GM12892 (cell line): Measurements from ENCODE around the gene NISCH.

Experiments used
- DNase-seq: peaks from one replicate; pipeline ENCODE4 v3.0.0; 2011; ENCODE audit not compliant: insufficient read length
- FAIRE-seq: peaks from 2 replicates; lab custom pipeline; 2011; peaks lifted over from hg19 to GRCh38; lab: Jason Lieb, UNC
- POLR2A ChIP-seq: IDR thresholded peaks from 2 replicates; pipeline ENCODE4 v1.6.1; 2011; ENCODE audit warnings: low read depth, low read length, control low read depth
- POLR2AphosphoS5 ChIP-seq: IDR thresholded peaks from 2 replicates; pipeline ENCODE4 v1.6.1; 2011; ENCODE audit warnings: low read depth, low read length, control low read depth
- TAF1 ChIP-seq: IDR thresholded peaks from 2 replicates; pipeline ENCODE4 v1.6.1; 2011; ENCODE audit warnings: low read depth, mild to moderate bottlenecking, control low read depth, low read length, borderline replicate concordance

The NISCH gene

GRCh38 chr3:52438579-52439425, 16.6 kb upstream of the NISCH start:
- no peak for DNase-seq
- TF ChIP-seq POLR2AphosphoS5 (no peak), POLR2A (no peak), TAF1 (no peak)
- no peak for FAIRE-seq

- no peak for DNase-seq
- TF ChIP-seq POLR2A, result no peak
- no peak for TF ChIP-seq POLR2AphosphoS5
- no peak for TF ChIP-seq TAF1
- no peak for FAIRE-seq
These were observed 15.8 kb upstream of the NISCH start for GRCh38 chr3:52439426-52440248.

GRCh38 chr3:52440249-52440551, 15.2 kb upstream of the NISCH start:
- TF ChIP-seq TAF1, result no peak
- DNase-seq, result no peak
- FAIRE-seq, result no peak

- TF ChIP-seq POLR2AphosphoS5 (no peak), TAF1 (no peak), POLR2A (no peak)
- no peak for FAIRE-seq
- no peak for DNase-seq
These were observed 14.7 kb upstream of the NISCH start for GRCh38 chr3:52440671-52441070.

GRCh38 chr3:52441091-52441771, 14.2 kb upstream of the NISCH start:
- FAIRE-seq (no peak), DNase-seq (no peak)
- TF ChIP-seq POLR2A, result no peak
- TF ChIP-seq POLR2AphosphoS5, result no peak
- TF ChIP-seq TAF1, result no peak

- no peak for DNase-seq
- TF ChIP-seq POLR2A, result no peak
- no peak for TF ChIP-seq TAF1
- TF ChIP-seq POLR2AphosphoS5, result no peak
- no peak for FAIRE-seq
These were observed 13.6 kb upstream of the NISCH start for GRCh38 chr3:52441772-52442332.

GRCh38 chr3:52442409-52443267, 12.8 kb upstream of the NISCH start:
- FAIRE-seq (no peak), DNase-seq (no peak)

GRCh38 chr3:52443268-52443610, 12.2 kb upstream of the NISCH start:
- DNase-seq (no peak), FAIRE-seq (no peak)
- TF ChIP-seq POLR2AphosphoS5 (no peak), POLR2A (no peak), TAF1 (no peak)

More at GRCh38 chr3:52442409-52443267, 12.8 kb upstream of the NISCH start:
- no peak for TF ChIP-seq POLR2A
- no peak for TF ChIP-seq POLR2AphosphoS5
- TF ChIP-seq TAF1, result no peak

- DNase-seq (no peak), FAIRE-seq (peak; percentile 51)
- TF ChIP-seq POLR2AphosphoS5, result no peak
These were observed 11.4 kb upstream of the NISCH start for GRCh38 chr3:52443791-52444687.
